ENCODE measurements around the gene SPATA2L.

Gene SPATA2L

DNA sequence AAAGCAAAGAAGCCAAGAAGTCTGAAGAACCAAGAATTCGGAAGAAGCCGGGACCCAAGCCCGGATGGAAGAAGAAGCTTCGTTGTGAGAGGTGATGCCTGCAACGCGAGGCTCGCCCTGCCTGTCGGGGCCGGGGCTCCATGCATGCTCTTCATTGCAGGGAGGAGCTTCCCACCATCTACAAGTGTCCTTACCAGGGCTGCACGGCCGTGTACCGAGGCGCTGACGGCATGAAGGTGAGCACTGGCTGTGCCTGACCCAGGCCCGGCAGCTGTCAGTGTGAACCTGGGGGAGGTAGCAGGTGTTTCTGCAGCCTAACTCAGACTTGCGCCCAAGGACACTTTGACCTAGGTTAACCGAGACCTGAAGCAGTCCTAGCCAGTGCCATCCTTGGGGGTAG lies 31.8 kb upstream of the SPATA2L start:
- Histone ChIP-seq H3K27me3 (ENCODE audit: insufficient read depth, poor library complexity, severe bottlenecking) (no peaks in the 10 kb centered on the region), H3K27ac (replicated peaks) (no peak overlapping the region), H3K4me3 (replicated peaks; ENCODE audit: insufficient read depth, low read length) (no peak overlapping the region)
- DNase-seq (ENCODE audit: low read depth in 1 of 2, low spot score in 1 of 2): no peak
- TF ChIP-seq POLR2AphosphoS5 (IDR thresholded peaks at IDR 0.05; ENCODE audit: low read depth) (no peak), SPI1 (IDR thresholded peaks at IDR 0.05; ENCODE audit: borderline replicate concordance, low read depth) (no peak), GABPA (IDR thresholded peaks at IDR 0.05; ENCODE audit: low read depth) (no peak)
- TF ChIP-seq, protein P1, sequence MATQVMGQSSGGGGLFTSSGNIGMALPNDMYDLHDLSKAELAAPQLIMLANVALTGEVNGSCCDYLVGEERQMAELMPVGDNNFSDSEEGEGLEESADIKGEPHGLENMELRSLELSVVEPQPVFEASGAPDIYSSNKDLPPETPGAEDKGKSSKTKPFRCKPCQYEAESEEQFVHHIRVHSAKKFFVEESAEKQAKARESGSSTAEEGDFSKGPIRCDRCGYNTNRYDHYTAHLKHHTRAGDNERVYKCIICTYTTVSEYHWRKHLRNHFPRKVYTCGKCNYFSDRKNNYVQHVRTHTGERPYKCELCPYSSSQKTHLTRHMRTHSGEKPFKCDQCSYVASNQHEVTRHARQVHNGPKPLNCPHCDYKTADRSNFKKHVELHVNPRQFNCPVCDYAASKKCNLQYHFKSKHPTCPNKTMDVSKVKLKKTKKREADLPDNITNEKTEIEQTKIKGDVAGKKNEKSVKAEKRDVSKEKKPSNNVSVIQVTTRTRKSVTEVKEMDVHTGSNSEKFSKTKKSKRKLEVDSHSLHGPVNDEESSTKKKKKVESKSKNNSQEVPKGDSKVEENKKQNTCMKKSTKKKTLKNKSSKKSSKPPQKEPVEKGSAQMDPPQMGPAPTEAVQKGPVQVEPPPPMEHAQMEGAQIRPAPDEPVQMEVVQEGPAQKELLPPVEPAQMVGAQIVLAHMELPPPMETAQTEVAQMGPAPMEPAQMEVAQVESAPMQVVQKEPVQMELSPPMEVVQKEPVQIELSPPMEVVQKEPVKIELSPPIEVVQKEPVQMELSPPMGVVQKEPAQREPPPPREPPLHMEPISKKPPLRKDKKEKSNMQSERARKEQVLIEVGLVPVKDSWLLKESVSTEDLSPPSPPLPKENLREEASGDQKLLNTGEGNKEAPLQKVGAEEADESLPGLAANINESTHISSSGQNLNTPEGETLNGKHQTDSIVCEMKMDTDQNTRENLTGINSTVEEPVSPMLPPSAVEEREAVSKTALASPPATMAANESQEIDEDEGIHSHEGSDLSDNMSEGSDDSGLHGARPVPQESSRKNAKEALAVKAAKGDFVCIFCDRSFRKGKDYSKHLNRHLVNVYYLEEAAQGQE (IDR thresholded peaks at IDR 0.05; ENCODE audit: insufficient replicate concordance, low read depth): no peak
- TF ChIP-seq, protein P2, sequence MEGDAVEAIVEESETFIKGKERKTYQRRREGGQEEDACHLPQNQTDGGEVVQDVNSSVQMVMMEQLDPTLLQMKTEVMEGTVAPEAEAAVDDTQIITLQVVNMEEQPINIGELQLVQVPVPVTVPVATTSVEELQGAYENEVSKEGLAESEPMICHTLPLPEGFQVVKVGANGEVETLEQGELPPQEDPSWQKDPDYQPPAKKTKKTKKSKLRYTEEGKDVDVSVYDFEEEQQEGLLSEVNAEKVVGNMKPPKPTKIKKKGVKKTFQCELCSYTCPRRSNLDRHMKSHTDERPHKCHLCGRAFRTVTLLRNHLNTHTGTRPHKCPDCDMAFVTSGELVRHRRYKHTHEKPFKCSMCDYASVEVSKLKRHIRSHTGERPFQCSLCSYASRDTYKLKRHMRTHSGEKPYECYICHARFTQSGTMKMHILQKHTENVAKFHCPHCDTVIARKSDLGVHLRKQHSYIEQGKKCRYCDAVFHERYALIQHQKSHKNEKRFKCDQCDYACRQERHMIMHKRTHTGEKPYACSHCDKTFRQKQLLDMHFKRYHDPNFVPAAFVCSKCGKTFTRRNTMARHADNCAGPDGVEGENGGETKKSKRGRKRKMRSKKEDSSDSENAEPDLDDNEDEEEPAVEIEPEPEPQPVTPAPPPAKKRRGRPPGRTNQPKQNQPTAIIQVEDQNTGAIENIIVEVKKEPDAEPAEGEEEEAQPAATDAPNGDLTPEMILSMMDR (IDR thresholded peaks at IDR 0.05; ENCODE audit: insufficient read depth, low read length): no peak

DNA sequence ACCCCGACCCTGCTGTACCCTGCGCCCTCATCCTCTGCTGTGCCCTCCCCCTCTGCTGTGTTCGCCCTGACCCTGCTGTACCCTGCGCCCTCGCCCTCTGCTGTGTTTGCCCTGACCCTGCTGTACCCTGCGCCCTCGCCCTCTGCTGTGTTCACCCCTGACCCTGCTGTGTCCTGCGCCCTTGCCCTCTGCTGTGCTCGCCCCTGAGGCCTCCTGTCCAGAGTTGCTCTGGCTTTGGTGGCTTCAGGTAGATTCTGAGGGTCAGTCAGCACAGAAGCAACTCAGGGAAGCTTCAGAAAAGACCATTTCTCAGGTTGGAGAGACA lies 31.4 kb upstream of the SPATA2L start:
- Histone ChIP-seq H3K4me3 (replicated peaks; ENCODE audit: insufficient read depth, low read length) (no peak overlapping the region), H3K27me3 (ENCODE audit: insufficient read depth, poor library complexity, severe bottlenecking) (no peaks in the 10 kb centered on the region), H3K27ac (replicated peaks) (no peak overlapping the region)
- no peak for DNase-seq (ENCODE audit: low read depth in 1 of 2, low spot score in 1 of 2)
- TF ChIP-seq, protein P2 (IDR thresholded peaks at IDR 0.05; ENCODE audit: insufficient read depth, low read length): no peak

DNA sequence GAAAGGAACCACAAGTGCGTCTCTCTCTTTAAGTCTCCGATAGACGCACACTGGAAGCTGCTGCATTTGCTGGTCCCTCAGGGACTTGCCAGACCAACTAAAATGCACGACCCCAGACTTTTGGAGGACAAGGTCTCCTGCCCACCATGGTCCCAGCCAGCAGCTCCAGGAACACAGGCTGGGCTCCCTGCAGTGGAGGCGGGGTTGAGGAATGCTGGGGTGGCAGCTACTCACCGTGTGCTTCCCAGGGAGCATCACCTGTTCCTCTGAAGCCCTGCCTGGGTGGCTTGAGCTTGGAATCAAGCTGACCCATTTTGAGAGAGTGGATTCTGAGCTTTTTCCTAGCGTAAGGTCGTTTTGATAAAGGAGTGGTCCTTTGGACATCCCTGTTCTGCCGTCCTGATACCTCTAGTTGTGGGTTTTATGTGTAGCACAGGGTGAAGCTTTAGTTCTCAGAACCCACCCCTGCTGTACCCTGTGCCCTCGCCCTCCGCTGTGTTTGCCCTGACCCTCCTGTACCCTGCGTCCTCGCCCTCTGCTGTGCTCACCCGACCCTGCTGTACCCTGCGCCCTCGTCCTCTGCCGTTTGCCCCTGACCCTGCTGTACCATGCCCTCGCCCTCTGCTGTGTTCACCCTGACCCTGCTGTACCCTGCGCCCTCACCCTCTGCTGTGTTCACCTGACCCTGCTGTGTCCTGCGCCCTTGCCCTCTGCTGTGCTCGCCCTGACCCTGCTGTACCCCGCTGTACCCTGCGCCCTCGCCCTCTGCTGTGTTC lies 30.8 kb upstream of the SPATA2L start:
- no peak for DNase-seq (ENCODE audit: low read depth in 1 of 2, low spot score in 1 of 2)
- TF ChIP-seq, protein P1 (IDR thresholded peaks at IDR 0.05; ENCODE audit: insufficient replicate concordance, low read depth): no peak
- no peak for TF ChIP-seq POLR2AphosphoS5 (IDR thresholded peaks at IDR 0.05; ENCODE audit: low read depth)
- TF ChIP-seq, protein P2 (IDR thresholded peaks at IDR 0.05; ENCODE audit: insufficient read depth, low read length): no peak
- TF ChIP-seq GABPA (IDR thresholded peaks at IDR 0.05; ENCODE audit: low read depth): no peak
- no peak for TF ChIP-seq SPI1 (IDR thresholded peaks at IDR 0.05; ENCODE audit: borderline replicate concordance, low read depth)
- no peaks in the 10 kb centered on the region for H3K27me3 ChIP-seq (ENCODE audit: insufficient read depth, poor library complexity, severe bottlenecking)
- no peak overlapping the region for H3K27ac ChIP-seq (replicated peaks)
- no peak overlapping the region for H3K4me3 ChIP-seq (replicated peaks; ENCODE audit: insufficient read depth, low read length)

Data from HL-60 (cell line).